Right forelimb (tissue), 1 donor: ENCODE results near the gene STIM2.
"Not testable (repeated sequence)": the region's sequence is repeated elsewhere in the genome, so short reads cannot be mapped to it uniquely, and the experiment has no call there.

ENCODE experiments used
- DNase-seq: peaks from one replicate; pipeline ENCODE4 v3.0.0-alpha.2; 2018

STIM2 gene

DNA sequence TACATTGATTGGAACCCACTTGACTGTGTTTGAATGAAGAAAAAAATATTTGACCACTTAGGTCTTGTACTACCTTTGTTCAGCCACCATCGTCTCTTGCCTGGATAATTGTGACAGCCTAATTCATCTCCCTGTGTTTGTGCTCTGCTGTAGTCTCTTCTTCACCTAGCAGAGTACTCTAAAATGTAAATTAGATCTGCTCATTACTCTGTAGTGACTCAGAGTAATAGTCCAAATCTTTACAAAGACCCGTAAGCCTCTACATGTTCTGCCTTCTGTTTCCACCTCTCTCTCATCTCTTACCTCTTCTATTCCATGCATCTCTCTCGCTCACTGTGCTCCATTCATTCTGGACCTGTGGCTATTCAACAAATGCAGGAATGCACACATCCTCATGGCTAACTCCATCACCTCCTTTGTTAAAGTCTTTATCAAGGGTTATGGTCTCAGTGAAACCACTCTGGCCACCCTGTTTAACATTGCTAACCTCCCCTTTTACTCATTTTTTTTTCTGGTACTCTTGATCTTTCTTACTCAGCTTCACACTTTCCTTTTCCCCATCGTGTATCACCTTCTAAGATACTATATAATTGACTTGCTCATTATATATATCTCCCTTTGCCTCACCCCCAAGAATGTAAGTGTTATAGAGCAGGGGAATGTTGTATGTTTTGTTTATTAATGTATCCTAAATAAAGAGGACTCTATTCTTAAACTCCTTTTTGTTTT is 98.4 kb downstream of the STIM2 start:
- DNase-seq, result no peak

DNA sequence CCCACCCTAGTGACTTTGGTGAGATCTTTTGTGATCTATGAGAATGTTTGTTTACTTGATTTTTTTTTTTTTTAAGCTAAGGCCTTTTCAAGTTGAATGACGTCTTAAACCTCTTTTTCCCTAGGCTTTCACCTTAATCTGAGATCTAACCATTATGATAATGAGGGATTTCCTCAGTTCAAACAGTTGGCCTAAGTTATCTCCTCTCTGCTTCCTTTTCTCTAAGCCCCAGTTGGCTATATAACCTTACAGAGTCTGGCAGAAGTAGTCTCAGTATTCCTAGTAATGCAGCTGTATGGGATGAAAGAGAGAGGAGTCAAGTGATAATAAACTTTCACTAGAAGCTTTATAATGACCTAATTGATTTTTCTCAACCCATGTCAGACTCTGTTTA is 99.0 kb downstream of the STIM2 start:
- no peak for DNase-seq

DNA sequence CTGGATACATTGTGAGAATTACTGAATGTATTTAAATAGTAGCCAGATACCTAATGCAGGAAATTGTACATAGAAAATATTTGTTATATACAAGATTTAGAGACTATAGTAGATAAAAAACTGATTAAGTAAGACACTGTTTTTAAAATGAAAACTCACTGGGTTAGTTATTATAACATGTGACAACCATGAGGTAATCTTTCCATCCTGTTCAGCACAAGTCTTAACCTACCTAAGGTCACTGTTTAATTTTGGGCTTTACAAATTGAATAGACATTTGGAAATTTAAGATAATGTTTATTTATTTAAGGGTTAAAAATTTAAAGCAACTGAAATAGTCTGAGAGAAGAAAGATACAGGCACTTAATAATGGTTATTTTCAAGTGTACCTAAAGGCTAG is 102.1 kb downstream of the STIM2 start:
- DNase-seq, result no peak

DNA sequence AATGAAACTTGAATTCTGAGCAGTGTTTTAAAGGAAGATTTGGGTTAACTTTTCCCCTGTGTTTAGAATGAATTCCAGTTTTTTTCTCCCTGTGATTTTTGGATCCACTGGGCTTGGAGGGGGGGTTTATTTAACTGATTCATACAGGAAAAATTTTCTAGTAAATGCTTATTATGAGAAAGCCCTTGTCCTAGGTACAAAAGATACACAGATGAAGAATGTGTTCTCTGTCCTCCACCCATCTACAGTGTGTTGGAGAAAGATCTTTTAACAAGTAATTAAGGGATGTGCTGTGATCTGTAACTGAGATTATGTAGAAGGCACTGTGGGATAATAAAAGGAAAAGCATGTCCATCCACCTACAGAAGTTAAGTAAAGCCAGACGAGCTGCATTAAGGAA is 103.9 kb downstream of the STIM2 start:
- no peak for DNase-seq

DNA sequence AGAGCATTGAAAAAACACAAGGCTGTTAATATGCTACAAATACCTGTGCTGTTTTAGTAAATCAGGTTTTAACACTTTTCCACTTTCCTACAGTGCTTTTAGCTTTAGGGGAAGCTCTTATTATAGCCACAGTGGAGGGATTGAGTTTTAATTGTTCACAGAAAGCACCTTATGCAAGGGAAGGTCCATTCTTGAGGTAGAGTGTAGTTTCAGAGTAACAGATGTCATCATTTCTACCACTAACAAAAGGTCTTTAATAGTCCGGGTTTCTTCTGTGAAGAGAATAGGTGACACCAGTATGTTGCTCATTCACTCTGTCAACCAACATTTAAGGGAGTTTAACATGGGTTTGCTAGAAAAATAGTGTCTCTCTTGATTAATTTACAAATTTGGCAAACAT is 104.4 kb downstream of the STIM2 start:
- DNase-seq, result no peak

DNA sequence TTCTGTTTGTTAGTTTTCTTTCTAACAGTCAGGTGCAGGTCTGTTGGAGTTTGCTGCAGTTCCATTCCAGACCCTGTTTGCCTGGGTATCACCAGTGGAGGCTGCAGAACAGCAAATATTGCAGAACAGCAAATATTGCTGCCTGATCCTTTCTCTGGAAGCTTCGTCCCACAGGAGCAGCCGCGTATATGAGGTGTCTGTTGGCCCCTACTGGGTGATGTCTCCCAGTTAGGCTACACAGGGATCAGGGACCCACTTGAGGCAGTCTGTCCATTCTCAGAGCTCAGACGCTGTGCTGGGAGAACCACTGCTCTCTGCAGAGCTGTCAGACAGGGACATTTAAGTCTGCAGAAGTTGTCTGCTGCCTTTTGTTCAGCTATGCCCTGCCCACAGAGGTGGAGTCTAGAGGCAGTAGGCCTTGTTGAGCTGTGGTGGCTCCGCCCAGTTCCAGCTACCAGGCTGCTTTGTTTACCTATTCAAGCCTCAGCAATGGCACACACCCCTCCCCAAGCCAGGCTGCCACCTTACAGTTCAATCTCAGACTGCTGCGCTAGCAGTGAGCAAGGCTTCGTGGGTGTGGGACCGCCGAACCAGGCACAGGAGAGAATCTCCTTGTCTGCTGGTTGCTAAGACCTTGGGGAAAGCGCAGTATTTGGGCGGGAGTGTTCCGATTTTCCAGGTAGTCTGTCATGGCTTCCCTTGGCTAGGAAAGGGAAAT is 115.0 kb downstream of the STIM2 start:
- not testable (repeated sequence) for DNase-seq

DNA sequence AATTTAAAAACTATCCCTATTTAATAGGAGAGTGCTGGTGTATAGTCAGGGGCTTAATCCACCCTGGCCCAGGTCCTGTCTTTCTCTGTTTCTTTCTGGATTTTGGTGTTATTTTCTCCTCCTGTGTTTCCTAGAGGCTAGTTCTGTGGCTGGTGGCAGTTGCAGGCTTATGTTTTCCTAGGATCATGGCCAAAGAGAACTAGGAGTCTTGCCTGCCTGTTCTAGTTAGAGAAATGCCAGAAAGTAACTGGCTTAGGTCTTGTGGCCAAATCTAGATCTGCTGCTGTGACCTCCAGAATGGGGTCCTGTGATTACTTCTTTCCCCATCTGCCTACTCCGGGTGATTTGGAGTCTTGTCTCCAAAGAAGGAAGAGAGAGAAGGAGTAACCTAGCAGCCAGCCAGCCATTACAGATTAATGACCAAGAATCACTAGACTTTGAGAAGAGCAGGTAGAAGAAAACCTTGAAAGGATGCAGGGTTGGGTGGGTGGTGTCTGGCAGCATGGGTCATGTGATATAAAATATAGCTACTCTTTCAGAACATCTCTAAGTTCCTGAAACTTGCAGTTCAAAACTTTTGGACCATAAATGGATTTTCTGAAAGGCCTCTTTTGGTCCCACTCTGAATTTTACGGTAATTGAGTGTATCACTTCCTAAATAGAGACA is 117.9 kb downstream of the STIM2 start:
- DNase-seq, result no peak

DNA sequence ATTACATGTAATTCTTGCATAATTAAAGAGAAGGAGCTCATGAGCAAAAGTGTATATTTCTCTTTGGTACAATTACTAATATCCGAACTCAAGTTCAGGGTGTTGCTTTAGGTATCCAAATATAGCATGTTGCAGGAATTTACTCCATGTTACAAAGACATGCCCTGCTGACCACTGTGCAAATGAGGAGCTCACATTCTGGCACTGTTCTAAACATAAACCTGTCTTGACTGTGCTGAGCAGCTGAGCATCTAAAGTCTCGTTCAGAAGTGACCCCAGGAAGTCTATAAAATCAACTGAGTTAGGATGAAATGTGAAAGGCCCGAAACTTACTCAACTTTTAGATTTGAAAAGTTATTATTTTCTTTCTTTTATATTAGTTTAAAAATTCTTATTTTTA is 124.3 kb downstream of the STIM2 start:
- no peak for DNase-seq

DNA sequence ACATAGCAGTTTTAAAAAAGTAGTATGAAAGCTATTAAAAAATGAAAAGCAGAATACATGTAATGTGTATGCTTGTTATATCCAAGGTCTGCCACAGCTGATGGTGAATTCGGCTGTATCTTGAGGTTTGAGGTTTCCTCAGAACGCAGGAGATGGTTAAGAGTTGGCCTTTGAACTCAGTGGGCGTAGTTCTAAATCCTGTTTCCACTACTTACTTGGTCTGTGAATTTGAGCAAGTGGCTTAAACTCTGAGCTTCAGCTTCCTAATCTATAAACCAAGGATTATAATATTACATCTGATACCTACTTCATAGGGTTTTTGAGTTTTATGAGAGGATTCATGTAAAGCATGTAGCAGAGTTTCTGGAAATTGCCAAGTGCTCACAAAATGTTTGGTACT is 125.2 kb downstream of the STIM2 start:
- DNase-seq, result no peak

DNA sequence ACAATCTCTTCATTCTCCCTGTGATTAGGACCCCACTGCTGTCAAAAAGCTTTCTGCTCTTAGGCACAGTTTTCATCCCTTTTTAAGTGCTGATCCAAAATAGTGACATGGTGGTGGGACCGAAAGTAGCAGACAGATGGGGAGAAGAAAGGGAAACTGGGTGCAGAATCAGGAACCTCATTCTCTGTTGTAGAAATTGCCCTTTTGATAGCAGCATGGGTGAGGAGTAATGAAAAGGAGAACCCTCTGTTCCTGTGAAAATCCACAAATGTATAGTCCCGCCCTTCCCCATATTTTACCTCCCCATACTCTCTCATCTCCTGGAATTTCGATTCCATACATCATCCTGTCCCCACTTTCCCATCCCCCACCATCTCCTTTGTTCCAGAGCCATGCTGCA is 126.5 kb downstream of the STIM2 start:
- no peak for DNase-seq

DNA sequence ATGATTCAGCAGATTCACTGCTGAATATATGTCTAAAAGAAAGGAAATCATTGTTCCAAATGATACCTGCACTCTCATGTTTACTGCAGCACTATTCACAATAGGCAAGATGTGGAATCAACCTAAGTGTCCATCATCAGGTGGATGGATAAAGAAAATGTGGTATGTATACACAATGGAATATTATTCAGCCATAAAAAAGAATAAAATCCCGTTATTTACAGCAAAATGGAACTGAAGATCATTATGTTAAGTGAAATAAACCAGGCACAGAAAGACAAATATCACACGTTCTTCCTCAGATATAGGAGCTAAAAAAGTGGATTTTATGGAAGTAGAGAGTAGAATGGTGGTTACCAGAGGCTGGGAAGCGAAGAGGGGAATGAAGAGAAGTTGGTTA is 130.4 kb downstream of the STIM2 start:
- no peak for DNase-seq

DNA sequence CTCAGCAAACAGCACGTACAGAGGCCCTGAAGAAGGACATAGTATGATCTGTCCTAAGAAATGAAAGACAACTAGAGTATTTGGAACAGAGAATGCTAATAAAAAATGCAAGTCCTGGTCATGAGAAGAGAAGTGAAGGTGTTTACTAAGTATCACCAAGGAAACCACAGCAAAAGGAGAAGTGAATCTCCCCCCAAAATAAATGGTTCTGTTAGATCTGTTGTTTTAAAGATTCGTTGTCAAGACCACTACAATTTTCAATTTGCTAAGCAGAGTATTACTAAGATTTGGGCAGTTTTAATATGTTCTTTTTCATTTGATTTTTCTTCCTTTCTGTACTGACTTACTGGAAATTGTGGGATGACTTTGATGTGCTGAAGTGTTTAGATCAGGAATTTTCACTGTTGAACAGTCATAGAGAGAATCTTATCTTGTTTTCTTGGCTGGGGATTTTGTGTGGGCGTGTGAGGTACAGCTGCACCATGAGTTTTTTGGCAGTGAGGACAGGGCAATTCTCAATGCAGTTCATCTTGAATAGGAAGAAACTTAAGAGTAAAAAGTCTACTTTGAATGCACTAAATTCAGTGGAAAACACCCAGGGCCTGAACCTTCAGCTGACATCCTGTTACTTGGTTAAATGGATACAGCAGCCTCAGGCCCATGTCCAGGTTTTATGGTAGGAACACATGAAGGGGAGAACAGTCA is 132.2 kb downstream of the STIM2 start:
- DNase-seq, result peak; percentile 51

DNA sequence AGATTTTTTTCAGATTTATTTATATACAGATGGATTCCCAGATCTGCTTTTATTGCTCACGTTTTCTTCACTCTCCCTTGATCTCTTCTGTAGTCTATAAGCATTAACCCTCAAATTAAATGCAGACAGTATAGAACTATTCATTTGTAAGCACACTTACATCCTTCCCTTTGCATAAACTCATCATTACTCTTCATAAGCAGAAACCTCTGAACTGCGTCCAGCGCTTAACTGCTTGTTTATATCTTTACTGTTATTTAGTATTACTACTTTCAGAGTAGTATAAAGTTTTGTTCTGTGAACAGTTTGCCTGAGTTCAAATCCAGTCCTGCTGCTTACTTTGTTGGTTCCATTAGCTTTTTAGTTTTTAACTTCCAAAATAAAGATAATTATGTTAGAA is 132.9 kb downstream of the STIM2 start:
- DNase-seq, result no peak

DNA sequence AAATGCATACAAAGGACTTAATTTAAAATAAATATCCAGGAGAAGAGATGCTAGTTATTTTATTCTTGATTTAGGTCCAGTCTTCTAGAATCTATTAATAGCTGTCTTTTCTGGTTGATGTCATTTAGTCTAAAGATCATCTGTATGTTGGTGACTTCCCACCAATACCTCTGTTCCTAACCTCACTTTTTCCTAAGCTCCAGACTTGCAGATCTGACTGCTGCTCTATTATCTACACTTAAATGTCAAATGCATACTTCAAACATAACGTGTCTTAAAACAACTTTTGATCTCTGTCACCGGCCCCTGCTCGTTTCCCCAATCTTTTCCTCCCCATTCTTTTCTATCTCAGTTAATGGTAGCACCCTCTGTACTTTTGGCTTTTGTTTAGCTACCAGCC is 133.3 kb downstream of the STIM2 start:
- no peak for DNase-seq

DNA sequence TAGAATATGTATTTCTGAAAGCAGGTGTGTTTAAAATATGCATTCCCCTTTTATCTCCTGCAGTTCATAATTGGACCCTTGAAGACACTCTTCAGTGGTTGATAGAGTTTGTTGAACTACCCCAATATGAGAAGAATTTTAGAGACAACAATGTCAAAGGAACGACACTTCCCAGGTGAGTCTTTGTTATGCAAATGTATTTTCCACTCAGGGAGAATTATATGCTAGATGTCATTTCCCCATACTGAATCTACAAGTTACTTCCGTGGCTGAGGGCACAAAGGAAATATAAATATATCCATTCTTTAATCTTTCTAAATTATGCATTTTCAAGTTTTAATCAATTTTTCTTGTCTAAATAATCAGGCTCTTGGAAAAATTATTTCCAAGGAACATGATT is 134.7 kb downstream of the STIM2 start:
- no peak for DNase-seq

DNA sequence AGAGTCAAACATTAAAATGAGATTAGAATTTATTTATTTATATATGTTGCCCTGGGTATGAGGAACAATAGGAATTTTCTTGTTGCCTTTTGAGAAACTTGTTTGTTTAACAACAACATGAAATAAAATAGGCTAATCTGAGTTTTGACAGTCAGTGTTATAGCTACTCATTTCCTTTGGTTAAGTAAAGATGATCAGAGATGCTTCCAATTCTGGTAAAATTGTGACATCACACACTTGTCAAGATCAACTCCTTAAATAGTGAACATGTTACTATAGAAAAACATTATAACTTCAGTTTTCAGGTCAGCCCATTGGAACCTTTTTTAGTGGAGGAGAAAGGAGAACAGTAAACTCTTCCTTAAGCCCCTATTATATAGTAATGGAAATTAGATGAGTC is 136.1 kb downstream of the STIM2 start:
- DNase-seq, result no peak

DNA sequence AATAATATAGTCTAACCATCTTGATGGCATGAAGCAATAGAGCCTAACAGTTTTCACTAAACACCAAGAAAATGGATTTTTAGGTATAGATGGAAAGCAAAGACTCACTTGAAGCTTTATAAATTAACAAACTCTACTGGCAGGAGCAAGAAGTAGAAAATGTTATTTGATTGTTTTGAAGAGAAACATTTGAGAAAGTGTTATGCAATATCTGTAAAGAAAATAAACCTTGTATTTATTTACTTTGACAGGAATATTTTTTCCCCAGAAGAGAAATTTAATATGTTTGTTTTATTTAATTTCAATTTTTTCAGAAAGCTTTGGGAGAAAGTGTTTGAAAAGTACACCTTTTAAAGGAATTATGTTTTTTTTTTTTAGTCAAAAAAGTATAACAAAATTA is 139.0 kb downstream of the STIM2 start:
- DNase-seq, result no peak

DNA sequence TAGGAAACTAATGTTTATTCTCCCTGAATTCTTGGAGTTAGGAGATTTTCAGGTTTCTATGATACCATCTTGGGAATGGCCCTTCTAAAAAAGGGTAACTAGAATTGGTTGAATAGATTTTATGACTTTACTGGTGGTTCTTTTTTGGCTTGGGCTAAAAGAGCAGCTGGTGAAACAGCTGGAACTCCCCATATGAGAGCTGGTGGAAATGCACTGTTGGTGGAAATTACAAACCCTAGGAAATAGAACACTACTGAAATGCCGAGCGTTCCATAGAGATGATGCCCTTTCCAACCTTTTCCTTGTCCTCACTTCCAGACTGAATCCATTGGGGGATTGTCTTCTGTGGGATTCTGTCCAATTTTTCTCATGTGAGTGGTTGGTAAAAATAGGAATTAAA is 139.5 kb downstream of the STIM2 start:
- no peak for DNase-seq

DNA sequence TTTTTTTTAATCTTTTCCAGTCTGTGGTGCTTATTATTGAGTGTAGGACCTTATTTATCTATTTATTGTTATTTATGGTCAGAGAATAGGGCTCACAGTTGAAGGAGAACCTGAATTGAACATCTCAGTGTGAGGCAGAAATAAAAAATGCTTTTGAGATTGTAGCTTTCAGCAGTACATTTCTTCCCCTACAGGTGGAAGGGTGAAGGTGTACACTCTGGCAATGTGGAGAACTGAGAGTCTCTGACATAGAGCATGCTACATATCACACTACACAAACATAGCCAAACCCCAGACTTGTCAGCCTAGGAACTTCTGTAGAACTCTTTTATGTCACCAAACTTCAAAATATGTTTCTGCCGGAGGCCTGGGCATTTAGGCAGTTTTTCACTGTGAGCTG is 140.2 kb downstream of the STIM2 start:
- no peak for DNase-seq

DNA sequence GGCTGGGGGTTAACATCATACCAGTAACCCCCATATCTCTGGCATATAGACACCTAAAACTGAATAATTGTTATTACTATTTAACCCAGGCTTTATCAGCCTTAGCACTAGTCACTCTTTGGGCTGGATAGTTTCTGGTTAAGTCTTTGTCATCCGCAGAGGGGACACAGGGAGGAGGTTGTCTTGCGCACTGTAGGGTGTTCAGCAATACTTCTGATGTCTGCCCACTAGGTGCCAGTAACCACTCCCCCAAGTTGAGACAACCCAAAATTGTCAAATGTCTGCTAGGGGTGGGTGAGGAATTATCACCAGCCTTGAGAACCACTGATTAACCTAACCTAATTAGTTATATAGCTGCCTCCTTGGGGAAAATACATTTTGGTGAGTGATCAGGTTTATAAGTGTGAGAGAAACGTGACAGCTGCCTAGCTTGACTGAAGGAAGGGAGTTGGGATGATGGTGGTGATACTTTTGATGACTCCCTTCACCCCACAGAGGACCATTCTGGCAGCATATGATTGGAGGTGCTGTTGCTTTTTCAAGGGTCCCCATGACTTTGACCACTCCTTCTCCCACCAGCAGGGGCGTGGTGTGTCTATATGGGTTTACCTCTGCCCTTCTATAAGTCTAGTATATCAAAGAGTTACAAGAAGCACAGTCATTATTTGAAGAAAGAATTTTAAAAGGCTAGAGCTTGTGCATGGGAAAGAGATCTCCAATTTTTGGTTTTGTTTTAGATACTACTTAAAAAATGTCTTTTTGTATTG is 140.9 kb downstream of the STIM2 start:
- DNase-seq, result no peak

DNA sequence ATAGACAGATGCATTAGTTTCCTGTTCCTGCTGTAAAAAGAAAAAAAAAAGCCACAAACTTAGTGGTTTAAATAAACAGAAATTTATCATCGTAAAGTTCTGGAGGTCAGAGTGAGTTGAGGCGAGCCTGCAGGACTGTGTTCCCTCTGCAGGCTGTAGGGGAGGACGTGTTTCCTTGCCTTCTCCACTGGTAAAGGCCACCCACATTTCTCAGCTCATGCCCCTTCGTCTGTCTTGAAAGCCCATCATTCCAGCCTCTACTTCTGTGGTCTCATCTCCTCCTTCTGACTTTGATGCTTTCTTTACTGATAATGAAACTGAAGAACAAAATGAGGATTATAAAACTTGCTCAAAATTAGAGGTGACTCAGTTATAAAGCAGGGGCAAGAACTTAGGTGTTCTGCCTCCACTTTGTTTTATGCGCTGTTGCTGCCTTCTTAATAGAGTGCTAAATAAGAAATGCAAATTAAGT is 143.0 kb downstream of the STIM2 start:
- DNase-seq, result no peak

DNA sequence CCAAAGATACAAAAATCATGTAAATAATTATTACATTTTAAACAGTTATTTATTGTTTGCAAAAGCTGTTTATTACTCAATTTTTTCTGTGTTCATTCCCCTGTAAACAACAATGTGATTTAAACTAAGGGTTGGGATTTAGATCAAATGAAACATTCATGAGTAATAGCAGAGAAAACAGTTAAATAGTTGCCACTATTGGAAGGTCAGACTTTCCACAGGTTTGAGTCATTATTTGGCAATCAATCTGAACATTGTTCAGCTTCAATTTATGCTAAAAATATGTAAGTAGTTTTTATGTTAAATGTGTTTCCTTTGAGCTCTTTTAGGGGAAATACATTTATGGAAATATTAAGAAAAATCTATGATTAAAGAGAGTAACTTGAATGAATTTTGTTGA is 144.9 kb downstream of the STIM2 start:
- DNase-seq, result no peak
